Activated naive CD4-positive, alpha-beta T cell treated with anti-CD3 and anti-CD28 coated beads, Interleukin-2, amount 50 U/mL, for 24 hours (primary cell): Measurements from ENCODE around the gene GABRR2.

Experiments
- H3K27ac Mint-ChIP-seq: one replicate; pipeline ENCODE4 v1.8.0; 2021; ENCODE audit warnings: mild to moderate bottlenecking, mixed read lengths
- H3K27me3 Mint-ChIP-seq: one replicate; pipeline ENCODE4 v1.8.0; 2021; ENCODE audit warnings: mixed read lengths
- H3K36me3 Mint-ChIP-seq: one replicate; pipeline ENCODE4 v1.8.0; 2021; ENCODE audit warnings: mixed read lengths
- H3K4me1 Mint-ChIP-seq: one replicate; pipeline ENCODE4 v1.8.0; 2021; ENCODE audit warnings: mixed read lengths
- H3K4me3 Mint-ChIP-seq: one replicate; pipeline ENCODE4 v1.8.0; 2021; ENCODE audit warnings: mild to moderate bottlenecking, mixed read lengths
- H3K9me3 Mint-ChIP-seq: one replicate; pipeline ENCODE4 v1.8.0; 2021; ENCODE audit warnings: mixed read lengths

GABRR2 gene

DNA sequence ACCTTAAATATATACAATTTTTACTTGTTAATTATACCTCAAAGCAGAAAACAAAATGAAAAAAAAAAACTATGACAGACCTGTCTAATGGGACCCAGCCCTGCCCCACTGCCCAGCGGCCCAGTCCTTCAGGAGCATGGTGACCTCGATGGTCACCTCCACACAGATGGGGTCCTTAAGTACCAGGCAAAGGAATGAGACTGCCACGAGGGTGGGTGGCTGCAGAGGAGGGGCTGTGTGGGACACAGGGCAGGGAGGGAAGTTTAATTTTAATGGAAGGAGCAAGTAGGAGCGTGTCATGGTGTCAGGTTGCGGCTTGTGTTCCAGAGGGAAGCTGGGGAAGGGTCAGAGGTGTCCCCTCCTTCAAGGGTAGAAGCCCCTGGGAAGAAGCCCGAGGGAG lies 28.6 kb downstream of the GABRR2 start:
- H3K9me3 Mint-ChIP-seq = no peaks in the 10 kb centered on the region
- H3K27ac Mint-ChIP-seq = no peak overlapping the region
- no peaks in the 10 kb centered on the region for H3K36me3 Mint-ChIP-seq
- H3K4me1 Mint-ChIP-seq = no peaks in the 10 kb centered on the region
- H3K4me3 Mint-ChIP-seq = no peak overlapping the region
- H3K27me3 Mint-ChIP-seq = no peaks in the 10 kb centered on the region

DNA sequence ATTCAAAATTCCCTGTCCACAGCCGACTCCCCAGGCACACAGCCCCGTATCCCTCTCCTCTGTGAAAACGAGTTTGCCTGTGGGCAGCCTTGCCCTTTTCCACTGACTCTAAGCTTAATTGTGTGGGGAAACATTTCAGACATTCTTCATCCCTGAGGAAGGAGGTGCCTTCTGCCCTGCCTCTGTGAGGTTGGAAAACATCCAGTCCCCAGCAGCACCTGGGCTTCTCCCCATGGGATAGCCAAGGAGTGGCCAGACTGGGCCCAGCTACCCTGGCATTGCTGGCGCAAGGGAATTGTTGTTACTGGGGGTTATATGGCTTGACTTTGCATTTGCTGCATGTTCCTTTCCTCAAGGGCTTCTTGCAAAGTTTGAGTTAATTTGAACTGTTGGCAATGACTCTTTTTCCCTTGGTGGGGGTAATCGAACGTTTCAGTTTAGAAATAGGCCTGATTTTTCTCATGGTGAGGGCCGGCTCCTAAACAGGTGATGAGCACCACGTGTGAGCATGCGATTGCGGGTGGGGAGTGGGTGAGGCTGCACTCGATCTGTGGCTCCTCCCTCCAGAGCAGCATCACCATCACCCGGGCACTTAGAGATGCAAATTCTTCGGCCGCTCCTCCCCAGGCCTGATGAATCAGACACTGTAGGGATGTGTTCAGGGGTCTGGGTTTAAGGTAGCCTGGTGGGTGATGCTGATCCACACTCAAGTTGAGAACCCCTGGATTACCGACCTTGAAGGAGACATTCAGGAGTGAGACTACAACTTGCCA lies 29.9 kb downstream of the GABRR2 start:
- Mint-ChIP-seq H3K27me3 (no peaks in the 10 kb centered on the region), H3K9me3 (no peaks in the 10 kb centered on the region), H3K4me1 (no peaks in the 10 kb centered on the region), H3K27ac (no peak overlapping the region), H3K4me3 (no peak overlapping the region), H3K36me3 (no peaks in the 10 kb centered on the region)

DNA sequence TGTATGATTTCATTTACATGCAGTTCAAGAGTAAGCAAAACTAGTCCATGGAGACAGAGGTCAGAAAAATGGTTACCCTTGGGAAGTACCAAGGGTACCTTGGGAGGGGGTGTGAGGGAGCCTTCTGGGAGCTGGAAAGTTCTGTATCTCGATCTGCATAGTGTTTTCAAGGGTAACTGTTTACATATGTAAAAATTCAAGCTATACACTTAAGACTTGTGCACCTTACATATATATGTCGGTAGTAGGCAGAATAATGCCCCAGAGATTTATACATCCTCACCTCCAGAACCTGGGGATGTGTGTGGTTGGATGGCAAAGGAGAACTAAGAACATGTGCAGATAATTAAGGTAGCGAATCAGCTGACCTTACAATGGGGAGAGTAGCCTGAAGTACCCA lies 31.0 kb downstream of the GABRR2 start:
- Mint-ChIP-seq H3K4me1 (no peaks in the 10 kb centered on the region), H3K4me3 (no peak overlapping the region), H3K36me3 (no peaks in the 10 kb centered on the region), H3K9me3 (no peaks in the 10 kb centered on the region), H3K27ac (no peak overlapping the region), H3K27me3 (no peaks in the 10 kb centered on the region)

DNA sequence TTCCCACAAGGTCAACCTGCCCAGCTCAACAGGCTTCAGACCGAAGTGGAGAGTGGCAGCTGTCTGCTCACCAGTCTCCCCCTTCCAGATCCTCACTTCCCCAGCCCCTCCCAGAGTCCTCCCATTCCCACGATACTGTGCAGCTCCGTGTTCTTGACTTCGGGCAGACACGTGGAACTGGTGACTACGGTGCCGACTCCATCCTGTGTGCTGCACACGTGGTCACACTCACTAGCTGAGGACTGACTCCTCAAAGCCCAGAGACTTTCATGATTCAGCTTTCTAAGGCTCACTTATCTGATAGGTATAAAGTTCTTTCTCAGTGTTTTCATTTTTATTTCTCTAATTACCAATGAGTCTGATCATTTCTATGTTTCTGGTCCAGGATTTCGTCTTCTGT lies 32.4 kb downstream of the GABRR2 start:
- no peaks in the 10 kb centered on the region for H3K36me3 Mint-ChIP-seq
- H3K27ac Mint-ChIP-seq = no peak overlapping the region
- no peaks in the 10 kb centered on the region for H3K4me1 Mint-ChIP-seq
- H3K4me3 Mint-ChIP-seq = no peak overlapping the region
- no peaks in the 10 kb centered on the region for H3K27me3 Mint-ChIP-seq
- H3K9me3 Mint-ChIP-seq = no peaks in the 10 kb centered on the region

DNA sequence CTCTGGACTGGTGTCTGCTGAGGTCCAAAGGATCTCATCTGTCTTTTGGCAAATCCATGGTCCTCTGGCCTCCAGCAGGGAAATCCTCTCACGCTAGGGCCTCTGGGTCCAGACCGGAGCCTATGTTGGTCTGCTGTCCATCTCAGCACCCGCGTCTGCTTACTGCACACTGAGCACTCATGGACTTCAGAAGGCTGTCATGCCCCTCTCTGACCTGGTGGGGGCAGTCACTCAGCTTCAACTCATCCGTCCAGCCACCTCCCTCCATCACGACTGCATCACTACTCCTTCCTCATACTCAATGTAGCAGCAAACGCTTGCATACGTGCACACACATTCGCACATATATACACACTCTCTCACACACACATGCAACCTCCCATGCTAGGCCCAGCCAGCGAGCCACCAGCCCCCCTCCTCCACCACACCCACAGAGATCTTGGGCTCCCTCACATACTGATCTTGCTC lies 33.3 kb downstream of the GABRR2 start:
- Mint-ChIP-seq H3K36me3 (no peaks in the 10 kb centered on the region), H3K9me3 (no peaks in the 10 kb centered on the region), H3K27ac (no peak overlapping the region), H3K4me3 (no peak overlapping the region), H3K4me1 (no peaks in the 10 kb centered on the region), H3K27me3 (no peaks in the 10 kb centered on the region)

DNA sequence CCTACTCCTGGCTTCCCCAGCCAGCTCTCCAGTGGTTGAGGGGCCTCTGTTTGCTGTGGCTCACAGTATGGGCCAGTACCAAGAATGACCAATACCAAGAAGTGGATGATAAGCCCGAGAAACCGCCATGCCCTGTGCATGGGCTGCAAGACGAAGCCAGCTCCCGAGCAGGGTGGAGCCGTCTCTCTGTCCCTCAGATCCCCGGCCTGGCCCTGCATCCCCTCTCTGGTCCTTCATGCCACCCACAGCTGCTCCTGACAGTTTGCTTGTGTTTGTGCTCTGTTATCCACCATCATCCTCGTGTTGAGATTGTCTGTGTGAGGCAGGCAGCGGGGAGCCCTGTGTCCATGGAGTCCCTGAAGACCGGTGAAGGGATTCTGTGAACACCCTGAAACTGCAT lies 36.1 kb downstream of the GABRR2 start:
- Mint-ChIP-seq H3K36me3 (no peaks in the 10 kb centered on the region), H3K4me1 (no peaks in the 10 kb centered on the region), H3K4me3 (no peak overlapping the region), H3K9me3 (no peaks in the 10 kb centered on the region), H3K27ac (no peak overlapping the region), H3K27me3 (no peaks in the 10 kb centered on the region)

DNA sequence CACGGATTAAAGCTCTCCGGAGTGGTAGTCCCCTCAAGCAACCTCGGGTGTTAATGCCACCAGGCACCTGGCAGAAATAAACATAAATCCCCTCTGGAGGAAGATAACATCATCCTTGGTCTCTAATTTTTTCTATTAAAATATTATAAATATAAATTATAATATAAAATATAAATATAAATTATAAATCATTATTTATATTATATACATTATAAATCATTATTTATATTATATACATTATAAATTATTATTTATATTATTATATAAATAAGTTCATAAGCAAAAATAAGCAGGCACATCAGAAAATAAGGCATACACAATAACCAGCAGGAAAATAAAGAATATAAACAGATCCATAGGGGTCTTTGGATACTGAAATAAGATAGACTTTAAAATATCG lies 39.2 kb downstream of the GABRR2 start:
- no peaks in the 10 kb centered on the region for H3K36me3 Mint-ChIP-seq
- peaks cover under 1% of the 10 kb centered on the region for H3K4me1 Mint-ChIP-seq
- H3K27me3 Mint-ChIP-seq = no peaks in the 10 kb centered on the region
- no peak overlapping the region for H3K27ac Mint-ChIP-seq
- H3K4me3 Mint-ChIP-seq = no peak overlapping the region
- no peaks in the 10 kb centered on the region for H3K9me3 Mint-ChIP-seq

DNA sequence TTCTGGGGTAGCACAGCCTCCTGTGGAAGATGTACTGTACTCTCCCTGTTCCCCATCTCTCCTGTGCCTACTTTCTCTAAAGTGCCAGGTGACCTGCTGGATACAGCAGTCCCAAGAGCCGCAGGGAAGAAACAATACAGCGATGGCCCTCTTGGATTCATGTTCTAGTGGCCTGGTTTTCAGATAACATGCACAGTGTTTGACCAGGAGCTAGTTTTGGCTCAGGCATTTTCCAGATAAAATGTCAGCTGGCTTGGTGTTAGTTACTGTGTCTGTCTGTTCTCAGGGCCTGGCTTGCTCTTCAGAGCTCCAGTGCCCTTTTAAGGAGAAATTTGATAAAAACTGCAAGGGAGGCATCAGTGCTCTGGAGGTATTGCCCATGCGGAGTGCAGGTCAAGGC lies 41.3 kb downstream of the GABRR2 start:
- no peak overlapping the region for H3K27ac Mint-ChIP-seq
- H3K4me3 Mint-ChIP-seq = no peak overlapping the region
- H3K36me3 Mint-ChIP-seq = no peaks in the 10 kb centered on the region
- peaks cover 3% of the 10 kb centered on the region for H3K4me1 Mint-ChIP-seq
- no peaks in the 10 kb centered on the region for H3K27me3 Mint-ChIP-seq
- no peaks in the 10 kb centered on the region for H3K9me3 Mint-ChIP-seq

DNA sequence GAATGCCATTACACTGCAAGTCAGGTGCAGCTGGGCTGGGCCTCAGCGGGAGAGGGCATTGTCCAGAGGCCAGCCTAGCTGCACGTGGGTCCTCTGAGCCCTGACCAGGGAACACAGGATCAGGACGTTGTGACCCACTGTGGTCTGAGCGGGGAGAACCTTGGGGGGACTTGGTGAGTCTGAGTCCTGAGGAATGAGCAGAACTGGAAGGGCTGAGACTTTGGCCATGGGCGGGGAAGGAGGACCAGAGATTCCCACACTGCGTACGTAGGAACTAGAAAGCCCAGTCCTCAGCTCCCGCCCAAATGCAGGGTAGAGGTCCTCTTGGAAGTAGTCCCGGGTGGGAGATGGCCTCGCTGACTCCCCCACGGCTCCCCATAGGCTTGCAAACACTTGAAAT lies 42.5 kb downstream of the GABRR2 start:
- Mint-ChIP-seq H3K9me3 (no peaks in the 10 kb centered on the region), H3K27me3 (no peaks in the 10 kb centered on the region), H3K27ac (no peak overlapping the region), H3K36me3 (no peaks in the 10 kb centered on the region), H3K4me1 (peaks cover 3% of the 10 kb centered on the region), H3K4me3 (no peak overlapping the region)

DNA sequence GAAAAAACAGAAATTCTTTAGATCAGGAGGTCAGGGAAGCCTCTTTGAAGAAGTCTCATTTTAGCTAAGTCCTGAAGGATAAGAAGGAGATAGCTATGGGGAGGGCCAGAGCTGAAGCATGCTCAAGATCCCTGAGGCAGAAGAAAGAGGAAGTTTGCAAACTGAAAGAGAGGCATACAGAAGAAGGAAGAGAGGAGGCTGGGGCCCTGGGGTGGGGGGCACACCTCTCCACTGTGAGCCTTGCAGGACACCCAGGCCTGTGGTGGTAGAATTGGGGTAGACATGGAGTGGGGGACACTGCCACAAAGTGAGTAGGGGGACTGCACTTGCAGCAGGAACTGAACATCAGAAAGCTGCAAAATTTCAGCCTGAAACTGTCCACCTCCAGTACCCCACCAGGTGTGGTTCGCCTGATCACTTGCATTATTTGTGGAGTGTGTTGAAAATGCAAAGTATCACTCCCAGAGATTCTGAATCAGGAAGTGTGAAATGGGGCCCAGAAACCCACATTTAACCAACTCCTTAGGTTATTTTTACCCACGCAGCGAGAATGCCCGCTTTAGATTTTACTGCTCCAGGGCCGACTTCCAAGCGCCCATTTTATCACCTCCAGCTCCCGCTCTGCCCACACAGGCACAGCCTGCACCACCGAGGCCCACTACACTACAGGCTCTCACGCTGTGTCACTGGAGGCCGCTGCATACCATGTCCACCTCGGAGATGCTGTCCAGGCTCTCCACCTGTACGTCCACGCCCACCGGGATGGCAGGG lies 44.0 kb downstream of the GABRR2 start:
- Mint-ChIP-seq H3K4me1 (peaks cover 3% of the 10 kb centered on the region), H3K9me3 (no peaks in the 10 kb centered on the region), H3K27me3 (no peaks in the 10 kb centered on the region), H3K4me3 (no peak overlapping the region), H3K36me3 (no peaks in the 10 kb centered on the region), H3K27ac (peak overlapping the region; percentile 1)

DNA sequence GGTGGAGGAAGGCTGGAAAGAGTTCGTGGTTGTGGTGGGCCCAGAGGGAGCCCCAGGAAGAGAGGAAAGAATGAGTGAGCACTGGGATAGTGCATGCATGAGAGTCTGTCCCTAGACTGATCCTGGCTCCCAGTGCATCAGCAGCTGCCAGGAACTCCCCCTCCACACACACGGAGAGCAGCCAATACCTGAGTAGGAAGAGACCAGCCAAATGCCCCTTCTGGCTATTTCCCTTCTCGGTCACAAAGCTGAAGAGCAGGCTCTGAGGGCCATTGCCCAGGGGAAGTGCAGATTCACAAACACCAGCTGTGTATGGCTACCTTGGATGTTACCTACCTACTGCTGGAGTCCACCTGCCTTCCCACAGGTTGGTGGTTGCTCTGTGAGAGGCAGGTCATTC lies 45.1 kb downstream of the GABRR2 start:
- H3K27me3 Mint-ChIP-seq = no peaks in the 10 kb centered on the region
- no peaks in the 10 kb centered on the region for H3K36me3 Mint-ChIP-seq
- peaks cover 3% of the 10 kb centered on the region for H3K4me1 Mint-ChIP-seq
- no peak overlapping the region for H3K4me3 Mint-ChIP-seq
- no peak overlapping the region for H3K27ac Mint-ChIP-seq
- H3K9me3 Mint-ChIP-seq = no peaks in the 10 kb centered on the region

DNA sequence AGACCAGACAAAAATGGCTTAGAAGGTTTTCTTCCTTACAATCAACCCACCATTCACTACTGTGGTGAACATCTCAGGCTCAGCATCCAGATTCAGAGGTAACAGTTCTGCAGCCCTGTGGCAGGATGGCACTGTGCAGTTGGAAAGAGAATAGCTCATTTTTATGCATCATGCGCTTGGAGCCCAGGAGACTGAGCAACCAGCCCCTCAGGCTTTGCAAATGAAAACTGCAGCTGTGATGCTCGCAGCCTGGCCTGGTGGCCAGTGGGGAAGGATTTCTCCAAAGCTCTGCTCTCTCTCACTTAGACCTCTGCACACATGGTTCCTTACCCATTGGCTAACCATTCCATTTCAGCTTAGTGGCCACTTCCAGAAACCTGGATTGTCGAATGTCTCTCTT lies 45.8 kb downstream of the GABRR2 start:
- Mint-ChIP-seq H3K4me1 (peaks cover 3% of the 10 kb centered on the region), H3K4me3 (no peak overlapping the region), H3K27ac (no peak overlapping the region), H3K36me3 (no peaks in the 10 kb centered on the region), H3K27me3 (no peaks in the 10 kb centered on the region), H3K9me3 (no peaks in the 10 kb centered on the region)

DNA sequence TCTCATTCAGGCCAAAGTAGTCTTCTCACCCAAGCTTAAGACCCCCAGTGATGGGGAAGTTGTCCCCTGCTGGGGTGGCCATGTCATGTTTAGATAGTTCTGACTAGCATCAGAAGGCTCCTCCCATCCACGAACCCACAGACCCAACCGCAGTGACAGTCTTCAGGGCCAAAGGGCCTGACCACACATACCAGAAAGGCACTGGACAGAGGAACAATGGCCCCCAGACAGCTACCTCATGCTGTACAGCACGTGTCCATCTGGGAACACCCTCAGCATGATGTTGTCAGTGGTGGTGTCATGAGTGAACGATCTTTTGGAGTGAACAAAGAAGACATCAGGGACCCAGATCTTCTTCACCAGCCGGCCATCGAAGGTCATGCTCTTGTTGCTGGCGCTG lies 46.3 kb downstream of the GABRR2 start:
- H3K4me1 Mint-ChIP-seq = peaks cover 3% of the 10 kb centered on the region
- H3K27me3 Mint-ChIP-seq = no peaks in the 10 kb centered on the region
- no peak overlapping the region for H3K4me3 Mint-ChIP-seq
- no peaks in the 10 kb centered on the region for H3K36me3 Mint-ChIP-seq
- H3K9me3 Mint-ChIP-seq = no peaks in the 10 kb centered on the region
- no peak overlapping the region for H3K27ac Mint-ChIP-seq

DNA sequence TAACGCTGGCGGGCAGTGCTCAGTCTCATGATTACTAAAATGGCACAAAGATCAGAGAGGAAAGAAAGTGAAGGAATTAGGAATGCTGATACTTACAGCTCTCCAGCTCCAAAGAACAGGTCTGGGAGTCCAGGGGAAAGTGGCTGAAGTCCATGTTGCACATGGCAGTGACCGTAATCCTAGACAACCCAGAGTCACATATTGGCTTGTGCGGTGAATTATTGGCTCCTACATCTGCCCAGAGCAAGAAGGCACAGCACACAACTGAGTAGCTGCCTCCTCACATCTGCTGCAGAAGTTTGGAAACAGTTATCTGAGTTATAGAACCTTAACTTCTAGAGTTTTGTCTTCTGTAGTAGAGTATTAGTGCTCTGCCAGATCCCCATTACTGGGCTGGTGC lies 47.2 kb downstream of the GABRR2 start:
- H3K4me1 Mint-ChIP-seq = peaks cover 3% of the 10 kb centered on the region
- no peak overlapping the region for H3K4me3 Mint-ChIP-seq
- no peak overlapping the region for H3K27ac Mint-ChIP-seq
- no peaks in the 10 kb centered on the region for H3K36me3 Mint-ChIP-seq
- no peaks in the 10 kb centered on the region for H3K27me3 Mint-ChIP-seq
- no peaks in the 10 kb centered on the region for H3K9me3 Mint-ChIP-seq

DNA sequence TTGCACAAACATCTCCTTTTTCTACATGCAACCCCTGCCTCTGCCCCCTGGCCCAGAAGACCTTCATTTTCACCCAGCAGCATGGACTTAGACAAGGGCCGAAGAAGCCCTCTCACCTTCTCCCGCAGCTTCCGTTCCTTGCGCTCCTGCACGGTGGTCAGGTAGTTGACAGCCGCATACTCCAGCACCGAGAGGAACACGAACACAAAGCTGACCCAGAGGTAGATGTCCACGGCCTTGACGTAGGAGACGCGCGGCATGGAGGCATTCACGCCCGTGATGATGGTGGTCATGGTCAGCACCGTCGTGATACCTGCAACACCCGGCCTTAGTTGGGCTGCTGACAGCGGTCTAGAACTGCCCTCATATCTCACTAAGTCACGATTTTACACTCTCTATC lies 50.8 kb downstream of the GABRR2 start:
- Mint-ChIP-seq H3K27ac (no peak overlapping the region), H3K36me3 (no peaks in the 10 kb centered on the region), H3K4me3 (no peak overlapping the region), H3K9me3 (no peaks in the 10 kb centered on the region), H3K27me3 (no peaks in the 10 kb centered on the region), H3K4me1 (no peaks in the 10 kb centered on the region)

DNA sequence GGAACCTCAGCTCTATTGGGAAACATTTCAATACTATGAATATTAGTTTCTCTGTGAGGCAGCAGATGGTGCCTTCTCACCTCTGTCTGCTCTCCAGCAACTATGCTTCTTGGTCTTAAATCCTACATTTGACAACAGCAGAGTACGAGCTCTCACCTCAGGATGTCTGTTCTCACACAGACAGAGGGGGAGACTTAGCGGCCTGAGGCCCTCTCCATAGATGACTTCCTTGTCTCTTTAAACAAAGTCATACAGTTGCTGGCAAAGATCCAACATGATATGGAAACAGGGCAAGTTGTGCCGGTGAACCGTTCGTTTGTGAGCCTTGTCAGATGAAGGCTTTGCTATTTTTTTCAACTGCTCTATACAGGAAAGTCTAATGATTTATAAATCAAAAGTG lies 54.3 kb downstream of the GABRR2 start:
- Mint-ChIP-seq H3K27me3 (no peaks in the 10 kb centered on the region), H3K4me3 (no peak overlapping the region), H3K36me3 (no peaks in the 10 kb centered on the region), H3K9me3 (no peaks in the 10 kb centered on the region), H3K4me1 (no peaks in the 10 kb centered on the region), H3K27ac (no peak overlapping the region)
